Gastrocnemius medialis (tissue), 4 donors: ENCODE data around the gene CENPP. TPM values are rescaled to one million over a fixed set of nuclear protein-coding genes. Genes with fewer than 3 reads are reported as not detected.
A peak's percentile ranks its signal among the peaks of the same experiment; 100 is the strongest.

Source experiments
- ATAC-seq, 2 donors: fragments of 150-250 bp; one replicate each; pipeline ENCODE4 v1.9.1; 2016
- DNase-seq, 2 donors: peaks; one replicate each; pipeline ENCODE4 v3.0.0-alpha.2; 2019
- H3K27ac ChIP-seq, 4 donors: fragments of 200-600 bp; sonication (generic); 1 replicate in 1 of 4; 2 replicates in 3 of 4; pipeline ENCODE4 v1.5.1; 2016 to 2018; ENCODE audit warnings: mild to moderate bottlenecking in 2 of 4, moderate library complexity in 1 of 4
- H3K27me3 ChIP-seq, 3 donors: fragments of 200-600 bp; sonication (generic) in 2 of 3; 1 replicate in 1 of 3; 2 replicates in 2 of 3; pipeline versions ENCODE4 v1.5.1 to v1.6.0; 2016 to 2019; ENCODE audit warnings: mild to moderate bottlenecking in 1 of 3, moderate library complexity in 1 of 3
- H3K36me3 ChIP-seq, 2 donors: fragments of 200-600 bp; sonication (generic) in 1 of 2; one replicate each; pipeline ENCODE4 v1.5.1; 2017 to 2018
- H3K4me1 ChIP-seq, 2 donors: fragments of 200-600 bp; sonication (generic) in 1 of 2; one replicate each; pipeline ENCODE4 v1.5.1; 2016 to 2017; ENCODE audit warnings: mild to moderate bottlenecking in 2 of 2
- H3K4me3 ChIP-seq, 4 donors: fragments of 200-600 bp; sonication (generic) in 3 of 4; 1 replicate in 1 of 4; 2 replicates in 3 of 4; pipeline ENCODE4 v1.5.1; 2016 to 2019; ENCODE audit warnings: mild to moderate bottlenecking in 2 of 4
- H3K9me3 ChIP-seq, 3 donors: fragments of 200-600 bp; sonication (generic) in 2 of 3; 1 replicate in 1 of 3; 2 replicates in 2 of 3; pipeline ENCODE4 v1.5.1; 2016 to 2019
- POLR2A ChIP-seq, 2 donors: fragments of 450-650 bp; IDR thresholded peaks; one replicate each; pipeline ENCODE4 v1.6.1; 2017; ENCODE audit warnings: antibody characterized with exemption in 2 of 2, mild to moderate bottlenecking in 2 of 2, moderate library complexity in 2 of 2
- in situ Hi-C, 4 donors: fragments of 200-750 bp; cut with MboI; loops; one replicate each; pipeline versions ENCODE4 v1.15.0 to v1.8.0; 2017; ENCODE audit warnings: low sequenced_read_pairs in 4 of 4
- intact Hi-C: fragments of 100-400 bp; cut with DNase I; formaldehyde crosslinking; loops from one replicate; pipeline ENCODE4 v1.15.1; 2023; ENCODE audit warnings: low total_unique reads
- total RNA-seq, 4 donors: library from RNA; depleted of rRNA; stranded (reverse); fragments of >200 nt; gene quantifications; one replicate each; pipeline versions ENCODE4 v1.1.0 to v1.2.3, GENCODE V29; 2016
- TF ChIP-seq, protein P1 (sequence below), 5 experiments: fragments of 450-650 bp in 3 of 5; fragments of 200-600 bp in 2 of 5; sonication (generic) in 2 of 5; IDR thresholded peaks in 4 of 5; conservative IDR thresholded peaks in 1 of 5; 1 replicate in 4 of 5; 2 replicates in 1 of 5; pipeline ENCODE4 v1.5.1; 2016 to 2019; ENCODE audit warnings: antibody characterized with exemption in 5 of 5, mild to moderate bottlenecking in 3 of 5, moderate library complexity in 3 of 5

CENPP gene
- total RNA-seq, 4 donors from 2014 or later, result 1.8 to 11.5 (median 8.7) TPM

DNA sequence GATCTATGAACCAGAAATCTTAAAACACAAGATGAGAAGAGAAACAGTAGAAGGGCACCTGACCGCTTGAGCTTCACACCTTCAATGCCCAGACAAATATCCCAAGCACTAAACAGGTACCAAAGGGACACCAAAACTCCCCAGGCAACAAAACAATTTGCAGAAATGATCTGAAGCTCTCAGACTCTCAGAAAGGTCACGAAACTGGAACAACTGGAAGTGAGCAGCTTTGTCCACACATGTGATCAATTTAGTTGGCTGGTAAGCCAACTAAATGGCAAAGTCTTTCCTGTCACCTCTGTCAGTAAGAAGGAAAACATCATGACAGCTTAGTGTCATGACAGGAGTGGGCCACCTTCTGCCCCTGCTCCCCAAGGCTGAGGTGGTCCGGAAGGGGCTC lies 340.1 kb downstream of the CENPP start:
- Histone ChIP-seq H3K9me3 (no peaks in the 10 kb centered on the region), H3K4me3 (no peak overlapping the region), H3K27me3 (no peaks in the 10 kb centered on the region), H3K4me1 (peaks cover 17 to 18% of the 10 kb centered on the region in 2 donors), H3K27ac (no peak overlapping the region), H3K36me3 (no peaks in the 10 kb centered on the region)
- TF ChIP-seq, protein P1, sequence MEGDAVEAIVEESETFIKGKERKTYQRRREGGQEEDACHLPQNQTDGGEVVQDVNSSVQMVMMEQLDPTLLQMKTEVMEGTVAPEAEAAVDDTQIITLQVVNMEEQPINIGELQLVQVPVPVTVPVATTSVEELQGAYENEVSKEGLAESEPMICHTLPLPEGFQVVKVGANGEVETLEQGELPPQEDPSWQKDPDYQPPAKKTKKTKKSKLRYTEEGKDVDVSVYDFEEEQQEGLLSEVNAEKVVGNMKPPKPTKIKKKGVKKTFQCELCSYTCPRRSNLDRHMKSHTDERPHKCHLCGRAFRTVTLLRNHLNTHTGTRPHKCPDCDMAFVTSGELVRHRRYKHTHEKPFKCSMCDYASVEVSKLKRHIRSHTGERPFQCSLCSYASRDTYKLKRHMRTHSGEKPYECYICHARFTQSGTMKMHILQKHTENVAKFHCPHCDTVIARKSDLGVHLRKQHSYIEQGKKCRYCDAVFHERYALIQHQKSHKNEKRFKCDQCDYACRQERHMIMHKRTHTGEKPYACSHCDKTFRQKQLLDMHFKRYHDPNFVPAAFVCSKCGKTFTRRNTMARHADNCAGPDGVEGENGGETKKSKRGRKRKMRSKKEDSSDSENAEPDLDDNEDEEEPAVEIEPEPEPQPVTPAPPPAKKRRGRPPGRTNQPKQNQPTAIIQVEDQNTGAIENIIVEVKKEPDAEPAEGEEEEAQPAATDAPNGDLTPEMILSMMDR (IDR thresholded peaks at IDR 0.05 in 4 of 5, conservative IDR thresholded peaks at IDR 0.05 in 1 of 5), result no peak
- no peak for TF ChIP-seq POLR2A (IDR thresholded peaks at IDR 0.05)
- ATAC-seq (no peak), DNase-seq (no peak)
- intact Hi-C loops (no loop called here), in situ Hi-C loops (loop anchor here in 1 of 4 donors (10.0 kb wide), 1 partner anchor 99 kb away; the partner anchor contains the start of gene BICD2)

DNA sequence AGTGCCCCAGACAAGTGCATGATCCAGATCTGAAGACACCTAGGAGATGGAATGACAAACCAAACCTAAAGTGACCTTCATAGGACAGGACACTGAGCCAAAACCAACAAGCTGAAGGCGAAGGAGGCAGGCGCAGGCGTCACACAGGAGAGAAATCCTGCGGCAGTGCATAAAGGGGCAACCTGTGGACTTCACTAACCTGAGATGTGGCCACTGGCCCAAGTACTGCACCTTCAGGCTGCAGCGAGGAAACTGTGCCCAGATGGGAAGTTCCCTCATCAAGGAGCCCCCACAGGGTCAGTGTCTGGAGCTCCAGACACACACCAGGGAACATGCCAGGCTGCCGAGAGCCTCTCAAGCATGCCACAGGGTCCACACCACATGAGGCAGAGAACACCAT lies 340.5 kb downstream of the CENPP start:
- H3K36me3 ChIP-seq, result no peaks in the 10 kb centered on the region
- peaks cover 21 to 22% of the 10 kb centered on the region in 2 donors for H3K4me1 ChIP-seq
- ATAC-seq (no peak), DNase-seq (no peak)
- in situ Hi-C loops, result loop anchor here in 1 of 4 donors (10.0 kb wide), 1 partner anchor 99 kb away; the partner anchor contains the start of gene BICD2
- no peaks in the 10 kb centered on the region for H3K9me3 ChIP-seq
- intact Hi-C loops, result no loop called here
- no peaks in the 10 kb centered on the region for H3K27me3 ChIP-seq
- no peak overlapping the region for H3K27ac ChIP-seq
- TF ChIP-seq, protein P1 (IDR thresholded peaks at IDR 0.05 in 4 of 5, conservative IDR thresholded peaks at IDR 0.05 in 1 of 5), result no peak
- no peak for TF ChIP-seq POLR2A (IDR thresholded peaks at IDR 0.05)
- no peak overlapping the region for H3K4me3 ChIP-seq

DNA sequence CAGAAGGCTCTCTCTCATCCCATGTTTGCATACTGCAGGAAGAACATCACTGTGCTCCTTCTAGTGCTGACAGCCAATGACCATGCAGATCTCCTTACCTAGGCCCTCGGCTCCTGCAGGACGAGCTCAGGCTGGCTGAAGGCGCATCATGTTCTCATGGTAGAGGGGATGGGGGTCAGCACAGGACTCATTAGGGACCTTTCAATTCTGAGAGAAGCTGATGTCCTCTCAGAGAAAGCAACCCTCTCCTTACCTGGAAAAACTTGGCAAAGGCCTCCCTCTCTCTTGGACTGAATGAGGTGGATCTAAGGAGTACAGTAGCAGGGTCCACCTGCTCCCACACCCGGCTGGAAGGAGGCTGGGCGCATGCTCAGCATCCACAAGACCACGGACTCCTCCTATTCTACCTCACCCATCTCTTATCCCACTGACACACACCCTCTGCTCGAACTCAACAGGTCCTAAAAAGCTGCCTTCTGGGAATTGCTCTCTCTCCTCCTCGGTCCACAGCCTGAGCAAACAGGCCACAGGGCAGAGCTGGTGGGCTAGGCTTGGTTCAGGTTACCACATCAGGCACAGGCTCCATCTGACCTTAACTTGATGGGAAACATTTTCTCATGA lies 341.3 kb downstream of the CENPP start:
- TF ChIP-seq POLR2A (IDR thresholded peaks at IDR 0.05), result no peak
- TF ChIP-seq, protein P1 (IDR thresholded peaks at IDR 0.05 in 4 of 5, conservative IDR thresholded peaks at IDR 0.05 in 1 of 5), result no peak
- Histone ChIP-seq H3K4me3 (no peak overlapping the region), H3K9me3 (no peaks in the 10 kb centered on the region), H3K27ac (no peak overlapping the region), H3K36me3 (no peaks in the 10 kb centered on the region), H3K27me3 (no peaks in the 10 kb centered on the region), H3K4me1 (peaks cover 24 to 25% of the 10 kb centered on the region in 2 donors)
- ATAC-seq, result no peak
- no peak for DNase-seq
- intact Hi-C loops, result no loop called here
- in situ Hi-C loops, result loop anchor here in 1 of 4 donors (10.0 kb wide), 1 partner anchor 98 kb away; the partner anchor contains the start of gene BICD2

DNA sequence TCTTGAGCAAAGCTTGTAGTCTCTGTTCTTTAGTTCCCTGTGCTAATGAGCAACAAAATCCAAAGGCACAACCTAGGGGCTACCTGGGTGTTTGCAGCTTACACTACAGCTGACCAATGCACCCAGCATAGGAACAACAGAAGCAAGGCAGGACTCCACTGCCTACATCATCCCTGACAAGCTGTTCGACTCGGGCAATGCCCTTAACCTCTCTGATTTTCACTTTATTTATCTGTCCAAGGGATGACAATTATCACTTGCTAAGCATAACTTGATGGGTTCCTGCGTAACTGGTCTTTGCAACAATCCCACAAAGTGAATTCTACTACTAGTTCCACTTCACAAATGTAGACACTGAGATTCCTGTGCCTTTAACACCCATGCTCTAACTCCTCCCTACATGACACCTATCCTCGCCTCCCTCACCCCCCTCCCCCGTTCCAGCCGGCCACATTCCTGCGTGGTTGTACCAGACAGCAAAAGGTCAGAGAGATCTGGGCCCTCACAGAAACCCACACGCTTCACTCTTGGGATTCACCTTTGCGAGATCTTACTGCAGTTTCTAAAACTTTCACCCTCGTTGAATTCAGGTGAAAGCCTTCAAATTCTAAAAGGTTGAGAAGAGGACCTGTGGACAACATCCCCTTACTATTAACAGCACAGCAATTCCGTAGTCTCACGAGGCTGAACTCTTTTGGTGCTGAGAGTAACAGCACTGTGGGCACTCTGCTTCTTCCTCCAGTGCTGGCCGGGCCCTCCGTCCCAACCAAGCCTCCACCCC lies 343.2 kb downstream of the CENPP start:
- no peaks in the 10 kb centered on the region for H3K36me3 ChIP-seq
- H3K4me3 ChIP-seq, result peak overlapping the region; percentile 65 to 95 (median 82)
- peaks cover 24 to 25% of the 10 kb centered on the region in 2 donors for H3K4me1 ChIP-seq
- TF ChIP-seq, protein P1 (IDR thresholded peaks at IDR 0.05 in 4 of 5, conservative IDR thresholded peaks at IDR 0.05 in 1 of 5), result no peak
- TF ChIP-seq POLR2A (IDR thresholded peaks at IDR 0.05), result no peak
- no peaks in the 10 kb centered on the region for H3K9me3 ChIP-seq
- ATAC-seq, result peak in 1 of 2 donors; percentile 15
- DNase-seq, result no peak
- H3K27ac ChIP-seq, result peak overlapping the region; percentile 83 to 92 (median 87)
- H3K27me3 ChIP-seq, result no peaks in the 10 kb centered on the region
- intact Hi-C loops (no loop called here), in situ Hi-C loops (loop anchor here in 1 of 4 donors (10.0 kb wide), 1 partner anchor 96 kb away; the partner anchor contains the start of gene BICD2)
